Endometrium (tissue), 2 donors: ENCODE data around the gene NPY5R.

ENCODE experiments used
- FAIRE-seq: peaks from 2 replicates; lab custom pipeline; 2012; peaks lifted over from hg19 to GRCh38; lab: Jason Lieb, UNC
- donor health status: control.
- donor health status: control.

The NPY5R gene

DNA sequence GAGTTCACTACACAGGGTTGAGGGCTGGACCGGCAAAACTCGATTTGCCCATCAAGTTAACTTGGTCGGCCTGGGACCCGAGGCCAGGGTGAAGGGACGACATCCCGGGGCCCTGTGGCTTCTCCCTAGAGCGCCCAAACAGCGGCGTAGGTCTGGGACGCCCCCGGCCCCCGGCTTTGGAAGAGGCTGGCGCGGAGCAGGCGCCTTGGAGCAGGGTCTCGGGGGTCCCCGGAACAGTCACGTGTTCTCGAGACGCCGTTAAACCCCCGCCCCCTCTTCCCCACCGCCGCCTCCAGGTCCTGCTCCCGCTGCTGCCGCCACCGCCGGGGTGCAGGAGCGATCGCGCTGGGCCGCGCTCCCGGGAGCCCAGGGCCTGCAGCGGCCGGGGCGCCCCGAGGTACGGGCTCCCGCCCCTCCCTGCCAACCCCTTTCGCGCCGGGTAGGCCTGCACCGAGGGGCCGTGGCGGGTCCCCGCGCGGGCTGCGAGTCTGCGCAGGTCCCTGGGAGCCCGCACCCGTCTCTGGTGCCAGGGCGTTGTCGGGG, at the start of gene NPY5R:
TSS of gene NPY5R (plus strand) at position 289 of the 543 bp plus-strand sequence. CDS start 6,382 bp downstream, outside the sequence.
- FAIRE-seq, result no peak

DNA sequence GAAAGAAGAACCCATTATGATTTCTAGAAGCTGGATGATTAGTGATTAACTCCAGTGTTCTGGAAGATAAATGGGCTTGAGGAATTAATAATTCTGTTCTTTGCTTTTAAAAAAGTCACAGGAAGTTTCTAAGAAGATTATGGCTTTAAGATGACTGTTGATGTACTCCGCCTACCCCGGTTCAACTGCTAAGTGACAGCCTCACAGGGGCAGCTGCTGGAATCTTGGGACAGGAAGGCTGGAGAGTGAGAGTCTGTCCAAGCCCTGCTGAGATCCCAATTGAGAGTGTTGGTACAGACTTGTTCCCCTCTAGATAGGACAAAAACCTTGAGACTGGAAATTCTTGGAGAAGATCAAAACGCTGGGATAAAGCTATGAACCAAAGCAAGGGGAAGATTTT, 48.6 kb upstream of the NPY5R start:
- FAIRE-seq, result no peak

DNA sequence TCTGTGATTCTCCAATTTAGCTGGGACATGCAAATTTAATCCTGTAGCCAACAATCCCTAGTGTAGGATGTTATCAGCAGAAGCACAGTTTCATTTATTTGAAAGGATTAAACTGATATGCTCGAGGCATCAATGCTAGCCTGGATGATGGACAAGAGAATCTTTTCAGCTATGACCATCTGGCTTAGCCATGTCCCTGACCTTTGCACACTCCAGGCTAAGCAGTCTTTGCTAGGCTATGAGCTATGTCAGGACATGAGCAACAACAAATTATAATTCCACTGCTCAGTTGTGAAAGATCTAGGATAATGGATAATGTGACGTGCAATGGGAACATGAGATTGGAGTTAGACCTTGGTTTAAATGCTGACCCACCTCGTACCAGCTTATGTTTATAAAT, 43.2 kb upstream of the NPY5R start:
- FAIRE-seq, result no peak

DNA sequence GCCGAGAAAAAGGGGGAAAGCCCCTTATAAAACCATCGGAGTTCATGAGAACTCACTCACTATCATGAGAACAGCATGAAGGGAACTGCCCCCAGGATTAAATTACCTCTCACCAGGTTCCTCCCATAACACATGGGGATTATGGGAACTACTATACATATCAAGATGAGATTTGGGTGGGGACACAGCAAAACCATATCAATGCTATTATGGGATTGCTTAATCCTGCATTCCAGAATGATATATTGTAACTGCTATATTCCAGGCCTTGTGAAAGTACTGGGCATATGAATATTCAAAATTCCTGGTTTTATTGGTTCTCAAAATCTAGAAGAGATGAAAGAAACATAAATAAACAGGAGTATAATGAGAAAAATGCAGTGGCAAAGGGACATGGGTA, 40.6 kb upstream of the NPY5R start:
- FAIRE-seq, result no peak

DNA sequence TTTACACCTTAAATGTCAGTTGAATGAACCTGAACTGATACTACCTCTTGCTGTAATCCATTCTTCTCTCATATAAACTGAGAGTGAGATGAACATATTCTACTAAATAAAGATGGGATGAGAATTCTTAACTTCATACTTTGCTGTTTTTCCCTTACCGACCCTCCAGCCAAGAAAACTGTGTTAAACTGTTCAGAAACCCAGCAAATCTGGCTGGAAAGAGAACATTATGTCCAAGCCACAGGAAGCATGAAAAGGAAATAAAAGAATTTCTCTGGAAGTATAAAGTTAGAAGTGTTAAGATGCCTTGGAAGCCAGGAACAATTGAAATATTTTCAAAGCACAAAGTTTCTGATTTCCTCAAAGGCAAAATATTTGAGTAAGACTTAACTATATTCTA, 34.2 kb upstream of the NPY5R start:
- no peak for FAIRE-seq

DNA sequence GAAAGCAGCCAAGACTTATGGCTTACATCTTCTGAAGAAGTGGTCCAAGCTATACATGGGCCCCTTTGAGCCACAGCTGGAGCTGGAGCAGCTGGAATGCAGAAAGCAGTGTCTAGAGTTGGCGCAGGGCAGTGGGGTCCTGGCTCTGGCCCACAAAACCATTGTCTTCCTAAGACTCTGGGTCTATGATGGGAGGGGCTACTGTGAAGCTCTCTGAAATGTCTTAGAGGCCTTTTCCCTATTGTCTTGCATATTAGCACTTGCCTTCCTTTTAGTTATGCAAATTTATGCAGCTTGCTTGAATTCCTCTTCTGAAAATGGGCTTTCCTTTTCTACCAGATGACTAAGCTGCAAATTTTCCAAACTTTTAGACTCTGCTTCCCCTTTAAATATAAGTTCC, 26.6 kb upstream of the NPY5R start:
- FAIRE-seq, result no peak

DNA sequence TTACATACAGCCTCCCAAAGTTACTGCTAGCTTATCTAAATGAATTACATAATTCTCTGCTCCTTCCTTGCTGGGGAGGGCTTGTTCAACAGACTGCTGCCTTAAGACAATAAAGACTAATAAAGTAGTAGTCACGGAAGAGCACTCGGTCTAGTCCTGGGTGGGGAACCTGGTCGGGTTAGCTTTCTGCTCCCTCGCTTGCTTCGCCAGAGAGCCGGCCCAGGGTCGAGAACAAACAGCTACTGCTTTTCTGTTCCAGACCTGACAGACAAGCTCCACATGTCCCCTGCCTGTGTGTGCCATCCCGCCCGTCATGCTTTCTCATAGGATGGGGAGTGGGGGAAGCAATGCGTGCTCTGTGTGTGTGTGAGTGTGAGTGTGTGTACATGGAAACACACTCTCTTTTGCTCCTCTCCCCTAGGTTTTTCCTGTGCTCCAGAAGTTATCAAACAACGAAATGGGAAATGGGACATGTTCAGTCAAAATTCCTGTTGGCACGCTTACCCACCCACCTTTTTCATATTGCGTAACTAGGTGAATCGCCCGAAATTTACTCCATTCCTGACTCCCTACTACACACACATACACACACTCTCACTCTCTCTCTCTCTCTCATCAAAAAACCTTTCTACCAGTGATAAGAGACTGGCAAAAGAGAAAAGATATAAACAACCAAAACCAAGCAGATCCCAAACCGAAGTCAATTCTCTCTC, 12.6 kb upstream of the NPY5R start:
- no peak for FAIRE-seq

DNA sequence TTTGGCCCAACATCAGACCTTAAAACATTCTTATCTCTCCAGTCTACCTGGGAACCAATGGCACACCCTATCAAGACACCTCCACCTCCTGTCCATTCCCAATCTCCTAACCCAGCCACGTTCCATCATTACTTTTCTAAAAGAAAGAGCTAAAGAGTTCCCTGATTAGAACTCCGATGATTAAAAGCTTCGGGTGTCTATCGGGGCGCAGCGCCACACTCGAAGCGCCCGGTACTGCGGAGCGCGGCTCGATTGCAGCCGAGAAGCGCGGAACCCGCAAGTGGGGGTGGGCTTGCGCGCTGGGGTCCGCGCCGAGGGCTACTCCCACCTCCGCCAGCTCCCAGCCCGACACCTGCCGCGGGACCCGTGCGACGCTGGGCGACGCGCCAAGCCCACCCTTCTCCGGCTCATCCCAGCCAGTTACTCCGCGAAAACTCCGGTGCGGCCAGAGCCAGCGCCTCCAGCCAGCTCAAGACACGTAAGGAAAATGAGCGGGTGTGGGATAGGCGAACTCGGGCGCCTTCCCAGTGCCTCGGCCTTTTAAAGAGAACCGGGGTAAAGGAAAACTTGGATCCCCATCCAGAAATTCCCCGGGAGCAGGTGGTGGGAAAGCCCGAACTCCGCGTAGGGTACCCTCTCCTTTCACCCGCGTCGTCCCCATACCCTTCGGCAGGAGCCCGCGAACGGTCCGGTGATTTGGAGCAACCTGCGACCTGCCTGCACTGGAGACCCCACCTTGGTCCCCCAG, 11.9 kb upstream of the NPY5R start:
- FAIRE-seq, result no peak

DNA sequence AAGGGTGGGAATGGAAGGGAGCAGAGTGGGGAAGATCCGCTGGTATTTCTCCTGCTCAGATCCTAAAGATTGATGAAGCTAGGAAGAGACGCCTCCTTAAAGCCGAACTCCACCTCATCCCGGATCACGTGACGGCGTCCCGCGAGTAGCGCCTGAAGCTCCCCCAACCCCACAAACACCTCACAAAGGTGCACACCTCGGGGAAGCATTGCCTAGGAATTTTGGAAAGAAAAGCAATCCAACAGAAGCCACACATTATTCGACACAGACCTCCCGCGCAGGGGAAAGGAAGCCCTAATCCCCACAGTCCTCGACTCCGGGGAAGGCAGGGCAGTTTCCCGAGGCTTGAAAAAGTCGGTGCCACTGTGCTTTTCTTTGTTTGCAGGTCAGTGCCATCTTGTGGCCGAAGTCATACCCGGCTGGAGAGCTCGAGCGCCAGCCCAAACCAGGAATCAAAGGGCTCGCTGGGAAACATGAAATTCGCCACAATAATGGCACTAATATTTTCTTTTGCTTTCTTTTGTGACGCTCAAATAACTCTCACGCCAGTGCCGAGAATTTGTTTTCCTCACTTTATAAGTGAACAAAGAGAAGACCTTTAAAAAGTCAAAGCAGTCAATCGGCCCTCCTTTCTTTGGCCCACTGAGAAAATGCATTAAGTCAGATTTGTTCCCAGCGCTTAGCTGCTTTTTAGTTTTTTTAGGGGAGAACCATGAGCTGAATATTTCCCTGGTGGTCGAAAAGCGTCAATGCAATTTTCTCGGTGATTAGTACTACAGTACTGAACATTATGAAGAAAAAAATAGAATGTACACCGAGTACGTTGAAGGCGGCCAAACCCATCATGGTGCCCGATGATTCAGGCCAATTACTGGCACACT, 10.9 kb upstream of the NPY5R start, which contains the start of gene NPY1R:
TSS of gene NPY1R (minus strand) at position 71 of the 881 bp plus-strand sequence. CDS start 6,042 bp downstream, outside the sequence.
- FAIRE-seq, result peak; percentile 4

DNA sequence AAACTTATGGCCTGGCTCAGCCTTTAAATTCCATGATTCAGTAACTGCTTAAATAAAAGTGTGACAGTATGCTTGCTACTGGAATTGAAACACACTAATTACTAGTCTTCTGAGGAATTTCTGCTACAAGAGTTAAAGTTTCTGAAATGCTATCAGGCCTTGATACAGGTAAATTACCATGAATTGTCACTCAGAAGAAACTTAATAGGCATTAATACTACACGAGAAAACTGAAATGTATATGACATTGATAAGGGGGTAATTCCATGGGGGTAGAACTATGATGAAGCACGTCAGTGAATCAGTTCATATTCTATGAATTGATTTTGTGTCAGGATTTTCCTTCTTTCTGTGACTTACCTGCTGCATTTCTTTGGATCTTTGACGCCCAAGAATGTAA, 8.3 kb upstream of the NPY5R start:
- no peak for FAIRE-seq

DNA sequence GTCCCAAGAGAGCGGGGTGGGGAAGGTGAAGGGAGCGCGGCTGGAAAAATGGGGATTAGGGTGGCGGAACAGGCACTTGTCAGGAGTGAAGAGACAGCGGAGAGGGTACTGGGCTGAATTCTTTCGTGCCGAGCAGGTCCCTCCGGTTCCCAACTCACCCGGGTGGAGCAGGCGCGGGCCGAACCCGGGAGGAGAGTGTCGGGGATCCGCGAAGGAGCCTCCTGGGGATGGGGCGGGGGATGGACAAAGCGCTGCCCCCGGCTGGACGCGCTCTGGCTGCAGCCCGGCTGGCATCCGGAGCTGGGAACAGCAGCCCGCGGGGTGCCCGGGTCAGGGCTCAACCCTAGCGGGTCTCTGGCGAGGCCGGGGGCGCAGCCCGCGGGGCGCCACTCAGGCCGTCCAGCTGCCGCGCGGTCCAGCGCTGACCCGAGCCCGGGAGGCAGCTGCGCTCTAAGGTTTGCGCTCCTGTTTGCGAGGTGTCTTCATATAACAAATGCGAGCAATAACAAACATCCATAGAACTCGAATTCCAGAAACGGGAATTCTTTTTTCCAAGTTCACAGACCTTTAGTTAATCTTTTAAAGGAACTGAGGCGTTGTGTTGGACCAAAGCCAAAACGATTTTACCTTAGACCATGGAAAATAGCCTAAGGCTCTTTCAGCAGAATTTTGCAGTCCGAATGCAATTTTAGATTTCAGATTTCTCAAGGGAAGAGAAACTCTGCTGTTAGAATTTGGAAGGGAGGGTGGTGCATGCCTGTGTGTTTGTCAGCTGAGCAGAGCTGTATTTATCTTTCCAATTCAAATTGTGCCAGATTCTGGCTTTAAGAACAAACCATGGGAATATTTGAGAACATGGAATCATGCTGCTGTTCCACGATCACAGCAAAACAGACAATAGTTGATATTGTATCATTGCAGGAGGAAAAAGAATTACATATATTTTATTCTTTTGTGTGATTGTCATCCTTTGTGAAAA, 744 bp downstream of the NPY5R start:
- FAIRE-seq, result no peak

DNA sequence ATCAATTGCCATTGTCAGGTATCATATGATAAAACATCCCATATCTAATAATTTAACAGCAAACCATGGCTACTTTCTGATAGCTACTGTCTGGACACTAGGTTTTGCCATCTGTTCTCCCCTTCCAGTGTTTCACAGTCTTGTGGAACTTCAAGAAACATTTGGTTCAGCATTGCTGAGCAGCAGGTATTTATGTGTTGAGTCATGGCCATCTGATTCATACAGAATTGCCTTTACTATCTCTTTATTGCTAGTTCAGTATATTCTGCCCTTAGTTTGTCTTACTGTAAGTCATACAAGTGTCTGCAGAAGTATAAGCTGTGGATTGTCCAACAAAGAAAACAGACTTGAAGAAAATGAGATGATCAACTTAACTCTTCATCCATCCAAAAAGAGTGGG, 7.0 kb downstream of the NPY5R start:
- no peak for FAIRE-seq

DNA sequence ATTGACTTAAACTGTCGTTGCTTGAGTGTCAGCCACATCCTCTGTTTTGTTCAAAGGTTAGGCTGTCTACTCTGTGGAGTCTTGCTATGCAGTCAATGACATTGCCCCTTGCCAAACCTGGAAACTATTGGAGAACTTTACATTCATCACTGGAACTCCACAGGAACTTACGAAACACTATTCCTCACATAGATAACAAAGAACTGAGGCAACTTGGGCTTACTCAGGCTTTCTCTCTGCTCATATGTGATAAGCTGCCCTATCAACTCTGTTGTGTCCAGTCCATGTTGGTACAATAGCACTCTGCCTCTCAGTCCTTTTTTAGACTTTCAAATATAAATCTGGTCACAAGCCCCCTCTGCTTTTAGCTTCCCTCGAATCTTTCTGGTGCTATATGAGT, 9.4 kb downstream of the NPY5R start:
- FAIRE-seq, result no peak

DNA sequence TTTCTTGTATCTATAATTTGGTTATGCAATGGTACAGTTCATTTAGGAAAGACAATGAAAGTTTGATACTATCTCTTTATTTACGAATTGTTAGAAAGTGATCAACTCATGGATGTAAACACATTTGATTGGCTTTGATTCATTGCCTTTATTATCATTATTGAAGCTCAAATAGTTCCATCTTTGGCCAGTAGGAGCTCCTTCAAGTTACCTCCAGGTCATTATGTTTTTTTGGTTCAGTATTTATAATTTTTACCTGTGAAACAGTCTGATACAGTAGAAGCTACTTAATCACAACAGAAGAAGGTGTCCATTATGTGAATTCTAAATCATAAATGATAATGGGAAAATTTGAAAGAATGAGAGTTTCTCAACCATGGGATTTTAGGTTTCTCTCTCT, 12.4 kb downstream of the NPY5R start:
- no peak for FAIRE-seq

DNA sequence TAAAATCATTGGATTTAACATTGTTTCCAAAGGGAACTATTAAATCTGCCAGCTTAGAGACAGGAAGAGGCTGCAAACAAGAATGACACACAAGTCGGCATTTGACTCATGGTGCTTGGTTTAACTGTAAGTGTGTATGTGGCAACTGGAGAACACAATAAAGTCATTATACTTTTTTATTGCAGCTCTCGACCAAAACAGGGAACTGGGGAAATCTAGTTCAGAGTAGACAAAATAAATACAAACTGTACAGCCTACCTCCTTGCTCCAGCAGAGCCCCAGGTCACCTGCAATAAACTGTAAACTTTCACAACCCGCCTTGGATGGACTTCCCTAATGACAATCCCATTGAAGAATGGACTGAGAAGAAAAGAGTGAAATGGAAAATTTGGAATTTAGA, 24.0 kb downstream of the NPY5R start:
- no peak for FAIRE-seq

DNA sequence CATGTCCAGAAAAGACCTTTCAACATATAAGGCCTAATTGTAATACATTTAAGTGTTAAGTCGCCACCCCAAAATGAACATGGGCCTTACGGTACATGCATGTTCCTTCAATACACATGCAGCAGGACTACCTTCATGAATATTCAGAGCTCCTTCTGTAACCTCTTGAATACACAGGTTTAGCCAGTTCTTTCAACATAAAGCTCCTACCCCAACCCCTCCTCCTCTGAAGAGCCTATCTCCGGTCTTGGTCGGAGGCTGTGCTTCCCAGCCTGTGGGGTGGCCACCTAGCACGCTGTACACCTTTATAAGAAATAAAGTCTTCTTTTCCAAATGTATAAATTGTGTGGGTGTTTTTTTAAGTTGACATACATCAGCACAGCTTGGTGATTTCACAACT, 28.3 kb downstream of the NPY5R start:
- FAIRE-seq, result no peak

DNA sequence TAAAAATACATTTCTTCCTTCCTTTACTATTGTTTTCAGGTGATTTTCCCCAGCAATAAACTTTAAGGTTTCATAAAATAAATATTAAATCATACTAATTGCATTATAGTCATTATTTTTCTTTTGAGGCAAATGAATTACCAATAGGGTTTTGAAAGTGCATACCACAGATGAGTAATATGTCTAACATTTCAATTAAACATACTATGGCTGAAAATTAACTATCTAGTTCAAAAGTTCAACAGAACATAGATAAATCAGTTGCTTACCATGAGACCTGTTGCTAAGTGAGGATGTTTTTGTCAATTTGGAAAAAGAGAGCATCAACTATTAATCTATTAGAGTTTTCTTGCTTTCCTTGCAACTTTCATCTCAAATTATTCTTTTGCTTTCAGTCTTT, 35.0 kb downstream of the NPY5R start:
- FAIRE-seq, result no peak

DNA sequence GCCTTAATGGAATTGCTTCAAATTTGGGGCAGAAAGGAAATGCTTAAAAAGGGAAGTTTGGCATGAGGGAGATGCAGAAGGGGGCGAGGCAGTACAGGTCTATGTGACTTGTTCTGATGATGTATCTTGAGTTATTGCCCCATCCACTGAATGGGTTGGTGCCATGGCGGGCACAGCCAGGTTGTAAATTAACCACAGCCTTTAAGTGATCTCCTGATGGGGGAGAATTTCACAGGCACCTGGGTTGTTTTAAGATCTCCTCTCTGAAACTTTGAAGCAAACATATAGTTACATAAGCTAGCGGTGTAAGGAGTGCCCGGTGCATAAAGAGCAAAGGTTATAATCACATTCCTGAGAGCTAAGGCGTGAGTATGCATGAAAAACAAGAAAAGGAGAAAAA, 37.0 kb downstream of the NPY5R start:
- no peak for FAIRE-seq

DNA sequence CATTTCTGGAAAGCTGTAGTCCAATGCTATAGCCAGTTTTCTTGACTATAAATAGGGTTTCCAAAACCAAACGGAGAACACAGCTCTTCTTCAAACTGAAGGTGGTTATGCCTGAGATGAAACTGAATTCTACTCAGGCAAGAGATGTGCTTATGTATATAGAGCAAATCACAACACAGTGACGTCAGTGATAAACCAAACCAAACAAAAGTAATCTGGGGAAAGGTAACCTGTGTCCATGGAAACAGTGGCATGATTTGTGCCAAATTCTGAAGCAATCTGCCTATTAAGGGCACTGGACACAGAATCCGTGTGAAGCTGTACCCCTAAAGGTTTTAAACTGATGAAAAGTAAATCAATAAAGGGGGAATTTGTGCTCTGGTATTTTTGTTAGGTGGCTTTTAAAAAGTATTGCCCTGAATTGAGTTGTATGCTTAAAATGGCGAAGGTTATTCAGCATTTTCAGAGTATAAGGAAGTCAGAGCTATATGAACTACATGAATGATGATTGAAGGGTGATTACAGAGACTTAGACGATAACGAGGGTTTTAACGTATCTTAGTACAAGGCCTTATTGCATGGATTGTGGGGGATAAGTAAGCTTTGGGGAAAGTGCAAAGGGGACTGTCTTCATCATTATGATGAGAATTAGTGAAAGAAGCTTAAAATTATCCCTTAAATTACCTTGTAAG, 38.6 kb downstream of the NPY5R start:
- FAIRE-seq, result no peak

DNA sequence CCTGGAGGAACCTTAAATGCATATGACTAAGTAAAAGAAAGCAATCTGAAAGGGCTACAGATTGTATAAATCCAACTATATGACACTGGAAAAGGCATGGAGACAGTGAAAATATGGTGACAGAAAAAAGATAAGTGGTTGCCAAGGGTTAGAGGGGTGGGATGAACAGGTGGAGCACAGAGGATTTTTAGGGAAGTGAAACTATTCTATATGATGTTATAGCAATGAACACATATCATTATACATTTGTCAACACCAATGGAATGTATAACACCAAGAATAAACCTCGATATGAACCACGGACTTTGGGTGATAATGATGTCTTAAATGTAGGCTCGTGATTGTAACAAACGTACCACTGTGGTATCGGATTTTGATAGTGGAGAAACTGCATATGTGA, 40.7 kb downstream of the NPY5R start:
- no peak for FAIRE-seq

DNA sequence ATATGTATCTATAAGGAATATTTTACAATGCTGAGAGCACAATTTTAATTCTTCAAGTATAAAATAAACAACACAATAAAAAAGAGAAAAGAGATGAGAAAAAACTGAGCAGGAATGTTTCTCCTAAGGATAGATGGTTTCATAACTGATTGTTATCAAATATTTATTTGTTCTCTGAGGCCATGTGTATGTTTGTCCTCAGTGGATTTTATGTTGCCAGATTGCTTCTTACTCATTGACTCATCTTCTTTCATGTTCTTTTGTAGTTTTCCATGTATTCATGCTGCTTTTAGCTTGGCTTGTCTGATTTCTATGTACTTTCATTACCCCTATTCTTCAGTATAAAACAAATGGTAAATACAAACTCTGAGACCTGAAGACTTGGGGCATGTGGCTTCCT, 41.2 kb downstream of the NPY5R start:
- no peak for FAIRE-seq
